Neural progenitor cell (in vitro differentiated cells): Measurements from ENCODE around the gene EFCAB6. TPM values are rescaled to one million over a fixed set of nuclear protein-coding genes. Genes with fewer than 3 reads are reported as not detected.

Experiments used
- DNase-seq: peaks from one replicate; pipeline ENCODE4 v3.0.0-alpha.2; 2016; ENCODE audit warnings: low spot score
- H2AFZ ChIP-seq: fragments of 200-600 bp; sonication (generic); replicated peaks from 2 replicates; pipeline ENCODE4 v1.6.1; 2016; ENCODE audit warnings: antibody characterized with exemption
- H3F3A ChIP-seq: fragments of 200-600 bp; sonication (generic); 2 replicates; pipeline ENCODE4 v1.6.1; 2016; ENCODE audit warnings: antibody characterized with exemption, low read depth
- H3K27ac ChIP-seq: fragments of 200-600 bp; sonication (generic); 2 replicates; pipeline ENCODE4 v1.5.1; 2016; ENCODE audit warnings: mild to moderate bottlenecking
- H3K27me3 ChIP-seq: fragments of 200-600 bp; sonication (generic); 2 replicates; pipeline ENCODE4 v1.6.1; 2016; ENCODE audit warnings: mild to moderate bottlenecking, moderate library complexity
- H3K36me3 ChIP-seq: fragments of 200-600 bp; sonication (generic); 2 replicates; pipeline ENCODE4 v1.5.1; 2016
- H3K4me1 ChIP-seq: fragments of 200-600 bp; sonication (generic); 2 replicates; pipeline ENCODE4 v1.6.1; 2016; ENCODE audit warnings: mixed run types
- H3K4me2 ChIP-seq: fragments of 200-600 bp; sonication (generic); 2 replicates; pipeline ENCODE4 v1.6.1; 2016
- H3K4me3 ChIP-seq: fragments of 200-600 bp; sonication (generic); 2 replicates; pipeline ENCODE4 v1.5.1; 2016
- H3K79me2 ChIP-seq: fragments of 200-600 bp; sonication (generic); 2 replicates; pipeline ENCODE4 v1.6.1; 2016; ENCODE audit warnings: low read depth
- H3K9ac ChIP-seq: fragments of 200-600 bp; sonication (generic); 2 replicates; pipeline ENCODE4 v1.6.1; 2016
- H3K9me3 ChIP-seq: fragments of 200-600 bp; sonication (generic); 2 replicates; pipeline ENCODE4 v1.5.1; 2016; ENCODE audit warnings: low read depth
- H4K20me1 ChIP-seq: fragments of 200-600 bp; sonication (generic); 2 replicates; pipeline ENCODE4 v1.6.1; 2016; ENCODE audit warnings: low read depth
- H3K27ac Mint-ChIP-seq: 3 replicates; pipeline ENCODE4 v1.8.0; 2021; ENCODE audit warnings: mixed read lengths
- H3K27me3 Mint-ChIP-seq: 2 replicates; pipeline ENCODE4 v1.8.0; 2022; ENCODE audit warnings: low read depth, mild to moderate bottlenecking, inconsistent platforms, moderate library complexity, mixed read lengths; ENCODE audit not compliant: insufficient read depth
- H3K36me3 Mint-ChIP-seq: 3 replicates; pipeline ENCODE4 v1.8.0; 2021; ENCODE audit warnings: mixed read lengths
- H3K4me1 Mint-ChIP-seq: 3 replicates; pipeline ENCODE4 v1.8.0; 2021; ENCODE audit warnings: mixed read lengths
- H3K4me3 Mint-ChIP-seq: 3 replicates; pipeline ENCODE4 v1.8.0; 2021; ENCODE audit warnings: mild to moderate bottlenecking, moderate library complexity, mixed read lengths
- H3K9me3 Mint-ChIP-seq: 3 replicates; pipeline ENCODE4 v1.8.0; 2020; ENCODE audit warnings: mixed read lengths
- EZH2 ChIP-seq: fragments of 200-600 bp; sonication (generic); IDR thresholded peaks from 2 replicates; pipeline ENCODE4 v1.6.1; 2017; ENCODE audit warnings: antibody characterized with exemption, mild to moderate bottlenecking, moderate library complexity
- EZH2phosphoT487 ChIP-seq: fragments of 200-600 bp; sonication (generic); IDR thresholded peaks from 2 replicates; pipeline ENCODE4 v1.6.1; 2017; ENCODE audit warnings: antibody characterized with exemption
- total RNA-seq: library from RNA; depleted of rRNA; stranded (reverse); fragments of >200 nt; gene quantifications from 2 replicates; pipeline ENCODE4 v1.2.3, GENCODE V29; 2015; ENCODE audit warnings: low replicate concordance
- TF ChIP-seq, protein P1 (sequence below): fragments of 200-600 bp; sonication (generic); IDR thresholded peaks from 2 replicates; pipeline ENCODE4 v1.5.1; 2017; ENCODE audit warnings: antibody characterized with exemption, mild to moderate bottlenecking

The EFCAB6 gene
- total RNA-seq, 1 donor from 2014 or later: 4.9 TPM

DNA sequence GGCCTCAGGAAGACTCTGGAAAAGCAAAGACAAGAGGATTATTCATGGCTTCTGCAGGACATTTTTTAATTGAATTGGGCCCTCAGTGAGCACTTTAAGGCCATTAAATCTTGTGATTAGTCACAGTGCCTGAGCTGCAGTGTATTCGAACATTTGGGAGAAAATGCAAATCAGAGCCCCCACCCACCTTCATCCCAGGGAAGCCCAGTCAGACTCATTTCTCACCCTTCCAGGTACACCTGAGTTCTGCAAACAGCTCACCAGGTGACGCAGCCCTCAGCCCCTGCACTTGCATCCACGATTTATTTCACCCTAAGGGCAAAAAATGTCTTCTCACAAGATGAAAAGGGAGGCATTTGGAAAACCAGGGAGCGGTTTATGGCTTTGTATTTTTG lies 271.6 kb downstream of the EFCAB6 start:
- Mint-ChIP-seq H3K36me3 (peaks cover 2% of the 10 kb centered on the region), H3K9me3 (peaks cover 16% of the 10 kb centered on the region), H3K27ac (no peak overlapping the region), H3K4me1 (peaks cover 11% of the 10 kb centered on the region), H3K4me3 (no peak overlapping the region), H3K27me3 (peaks cover 12% of the 10 kb centered on the region)
- no peaks in the 10 kb centered on the region for H3K4me1 ChIP-seq
- no peak overlapping the region for H3K9ac ChIP-seq
- no peaks in the 10 kb centered on the region for H3K27me3 ChIP-seq
- no peaks in the 10 kb centered on the region for H3K9me3 ChIP-seq
- no peaks in the 10 kb centered on the region for H3K79me2 ChIP-seq
- H2AFZ ChIP-seq: no peak overlapping the region
- no peak for DNase-seq
- H3K27ac ChIP-seq: no peak overlapping the region
- H3F3A ChIP-seq: no peaks in the 10 kb centered on the region
- TF ChIP-seq, protein P1, sequence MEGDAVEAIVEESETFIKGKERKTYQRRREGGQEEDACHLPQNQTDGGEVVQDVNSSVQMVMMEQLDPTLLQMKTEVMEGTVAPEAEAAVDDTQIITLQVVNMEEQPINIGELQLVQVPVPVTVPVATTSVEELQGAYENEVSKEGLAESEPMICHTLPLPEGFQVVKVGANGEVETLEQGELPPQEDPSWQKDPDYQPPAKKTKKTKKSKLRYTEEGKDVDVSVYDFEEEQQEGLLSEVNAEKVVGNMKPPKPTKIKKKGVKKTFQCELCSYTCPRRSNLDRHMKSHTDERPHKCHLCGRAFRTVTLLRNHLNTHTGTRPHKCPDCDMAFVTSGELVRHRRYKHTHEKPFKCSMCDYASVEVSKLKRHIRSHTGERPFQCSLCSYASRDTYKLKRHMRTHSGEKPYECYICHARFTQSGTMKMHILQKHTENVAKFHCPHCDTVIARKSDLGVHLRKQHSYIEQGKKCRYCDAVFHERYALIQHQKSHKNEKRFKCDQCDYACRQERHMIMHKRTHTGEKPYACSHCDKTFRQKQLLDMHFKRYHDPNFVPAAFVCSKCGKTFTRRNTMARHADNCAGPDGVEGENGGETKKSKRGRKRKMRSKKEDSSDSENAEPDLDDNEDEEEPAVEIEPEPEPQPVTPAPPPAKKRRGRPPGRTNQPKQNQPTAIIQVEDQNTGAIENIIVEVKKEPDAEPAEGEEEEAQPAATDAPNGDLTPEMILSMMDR: no peak
- no peak for TF ChIP-seq EZH2
- H3K36me3 ChIP-seq: no peaks in the 10 kb centered on the region
- H3K4me3 ChIP-seq: no peak overlapping the region
- H4K20me1 ChIP-seq: no peaks in the 10 kb centered on the region
- H3K4me2 ChIP-seq: no peak overlapping the region

DNA sequence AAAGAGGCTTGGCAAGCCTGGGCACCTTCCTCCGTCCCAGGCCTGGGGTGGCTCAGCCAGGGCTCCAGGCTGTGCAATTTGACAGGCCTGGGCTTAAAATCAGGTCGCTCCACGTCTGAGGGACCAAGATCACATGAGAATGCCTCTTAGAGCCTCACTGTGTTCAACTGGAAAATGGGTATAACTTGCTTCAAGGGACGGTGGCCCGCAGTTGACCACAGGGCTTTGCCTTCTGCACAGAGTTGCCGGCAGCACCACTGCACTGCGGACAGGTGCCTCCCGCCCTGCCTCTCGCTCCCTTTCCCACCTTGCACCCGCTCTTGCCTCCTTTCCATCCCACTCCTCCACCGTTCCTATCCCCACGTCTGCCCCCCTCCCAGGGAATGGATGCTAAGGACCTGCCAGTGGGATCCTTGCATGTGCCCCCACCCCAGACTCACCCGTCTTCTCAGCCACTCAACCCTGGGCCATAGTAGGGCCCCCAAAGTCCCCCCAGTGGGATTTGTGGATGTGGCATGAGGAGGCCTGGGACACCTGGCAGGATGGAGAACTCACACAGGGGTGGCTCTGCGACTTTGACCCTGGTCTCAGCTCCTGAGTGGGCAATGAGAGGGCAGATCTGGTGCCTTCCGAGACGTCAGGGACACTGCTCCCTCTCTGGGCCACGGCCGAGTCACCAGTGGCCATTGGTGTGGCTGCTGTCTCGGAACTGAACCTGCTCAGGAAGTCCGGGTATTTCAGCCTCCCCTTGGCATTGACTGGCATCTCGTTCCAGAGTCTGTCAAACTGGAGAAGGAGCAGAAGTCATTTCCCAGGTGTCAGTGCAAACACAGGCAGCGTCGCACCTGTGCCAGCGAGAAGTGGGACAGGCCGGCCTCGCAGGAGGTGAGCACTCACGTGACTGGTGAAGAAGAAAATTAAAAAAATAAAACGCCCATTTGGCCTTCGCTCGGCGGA lies 272.3 kb downstream of the EFCAB6 start:
- Mint-ChIP-seq H3K4me1 (peaks cover 11% of the 10 kb centered on the region), H3K27ac (no peak overlapping the region)
- no peak overlapping the region for H3K4me2 ChIP-seq

DNA sequence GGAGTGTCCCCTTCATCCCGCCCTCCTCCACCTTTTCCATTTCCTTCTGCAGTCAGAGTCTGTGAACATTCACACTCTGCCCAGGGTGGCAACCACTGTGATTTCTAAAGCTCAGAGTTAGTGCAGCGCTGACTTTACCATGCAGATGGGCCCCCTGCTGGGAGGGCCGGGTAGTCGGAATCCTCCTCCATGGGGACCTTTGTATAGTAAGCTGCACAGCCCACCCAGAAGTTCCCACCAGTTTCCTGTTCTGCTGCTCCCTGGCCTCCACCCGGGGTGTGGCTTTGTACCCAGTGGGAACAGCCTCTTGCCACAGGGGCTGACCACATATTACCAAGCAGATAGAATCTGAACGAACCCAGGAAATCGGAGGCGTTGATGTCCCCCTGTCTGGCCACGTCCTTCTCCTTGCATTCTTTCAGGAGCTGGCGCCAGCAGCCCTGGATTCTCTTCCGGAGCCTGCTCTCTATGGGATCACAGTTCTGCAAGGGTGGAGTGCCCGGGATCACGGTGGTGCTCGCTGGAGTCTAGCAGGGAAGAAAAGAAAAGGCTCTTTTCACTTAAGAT lies 275.0 kb downstream of the EFCAB6 start:
- H4K20me1 ChIP-seq: no peaks in the 10 kb centered on the region
- no peak overlapping the region for H3K4me3 ChIP-seq
- H3K4me2 ChIP-seq: no peak overlapping the region
- peaks cover 2% of the 10 kb centered on the region for H3K36me3 Mint-ChIP-seq
- H3K4me1 Mint-ChIP-seq: peaks cover 11% of the 10 kb centered on the region
- no peak overlapping the region for H3K27ac Mint-ChIP-seq
- H3K9me3 ChIP-seq: no peaks in the 10 kb centered on the region
- no peak for DNase-seq
- TF ChIP-seq EZH2 (no peak), EZH2phosphoT487 (no peak)
- TF ChIP-seq, protein P1: no peak
- H3K9me3 Mint-ChIP-seq: peaks cover 16% of the 10 kb centered on the region
- peaks cover 9% of the 10 kb centered on the region for H3K27me3 Mint-ChIP-seq
- H3K79me2 ChIP-seq: no peaks in the 10 kb centered on the region
- H3K27ac ChIP-seq: no peak overlapping the region
- H3K4me1 ChIP-seq: no peaks in the 10 kb centered on the region
- no peak overlapping the region for H3K4me3 Mint-ChIP-seq
- H3K36me3 ChIP-seq: no peaks in the 10 kb centered on the region
- H2AFZ ChIP-seq: no peak overlapping the region
- no peak overlapping the region for H3K9ac ChIP-seq
- no peaks in the 10 kb centered on the region for H3K27me3 ChIP-seq
- no peaks in the 10 kb centered on the region for H3F3A ChIP-seq

More for the DNA sequence above, 272.3 kb downstream of the EFCAB6 start:
- H3K27me3 ChIP-seq: no peaks in the 10 kb centered on the region
- H3K9me3 ChIP-seq: no peaks in the 10 kb centered on the region
- Mint-ChIP-seq H3K4me3 (no peak overlapping the region), H3K27me3 (peaks cover 14% of the 10 kb centered on the region), H3K9me3 (peaks cover 16% of the 10 kb centered on the region), H3K36me3 (peaks cover 2% of the 10 kb centered on the region)
- TF ChIP-seq EZH2phosphoT487 (no peak), EZH2 (no peak)
- TF ChIP-seq, protein P1: no peak
- H3K4me3 ChIP-seq: no peak overlapping the region
- no peaks in the 10 kb centered on the region for H4K20me1 ChIP-seq
- no peaks in the 10 kb centered on the region for H3K4me1 ChIP-seq
- no peaks in the 10 kb centered on the region for H3K79me2 ChIP-seq
- H3F3A ChIP-seq: no peaks in the 10 kb centered on the region
- no peak overlapping the region for H2AFZ ChIP-seq
- no peaks in the 10 kb centered on the region for H3K36me3 ChIP-seq
- DNase-seq: no peak
- no peak overlapping the region for H3K9ac ChIP-seq
- no peak overlapping the region for H3K27ac ChIP-seq
